ENCODE data around the gene RNF152.

Gene RNF152

DNA sequence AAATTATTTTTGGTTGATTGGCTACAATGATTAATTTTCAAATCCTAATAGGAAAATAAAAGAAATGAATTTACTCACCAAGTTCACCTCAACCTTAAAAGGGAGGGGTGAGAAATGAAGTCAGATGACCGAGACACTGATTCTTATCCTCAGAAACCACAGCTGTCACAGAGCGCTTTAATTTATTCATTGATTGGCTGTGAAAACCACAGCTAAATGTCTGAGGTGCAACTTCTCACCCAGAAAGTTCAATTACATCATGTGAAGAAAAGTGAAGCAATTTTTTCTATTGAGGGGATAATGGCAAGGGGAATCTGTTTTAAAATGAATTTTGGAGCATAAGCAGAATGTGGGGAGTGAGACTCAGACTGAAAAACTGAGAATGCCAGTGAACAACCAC, 128.4 kb downstream of the RNF152 start:
- Histone ChIP-seq H3K4me1 (ENCODE audit: control insufficient read depth, insufficient read depth, low read length) (peaks cover 3% of the 10 kb centered on the region; the same call in 1 of the 2 replicates), H3K4me3 (ENCODE audit: low read depth, low read length) (no peak overlapping the region), H3K27ac (ENCODE audit: extremely low read depth, low read depth, low read length) (no peak overlapping the region), H3K9me3 (ENCODE audit: control insufficient read depth, insufficient read depth, low read depth, low read length) (no peaks in the 10 kb centered on the region), H3K36me3 (ENCODE audit: control insufficient read depth in 2 of 2, insufficient read depth in 1 of 2, low read length in 2 of 2) (no peaks in the 10 kb centered on the region)
- no peak for TF ChIP-seq MYNN (tag by site-specific recombination; IDR thresholded peaks at IDR 0.05; ENCODE audit: borderline replicate concordance)
- no peak for TF ChIP-seq ZNF48 (tag by site-specific recombination; IDR thresholded peaks at IDR 0.05)
- no peak for TF ChIP-seq ZNF112 (tag by site-specific recombination; IDR thresholded peaks at IDR 0.05)
- TF ChIP-seq ZNF280D (tag by site-specific recombination; IDR thresholded peaks at IDR 0.05): no peak
- TF ChIP-seq ZNF76 (tag by site-specific recombination; IDR thresholded peaks at IDR 0.05; ENCODE audit: borderline replicate concordance, low read depth): no peak
- TF ChIP-seq ZNF473 (tag by site-specific recombination; IDR thresholded peaks at IDR 0.05): no peak
- POLR2A ChIA-PET: no interaction called here
- CTCF ChIA-PET: no interaction called here

- Histone ChIP-seq H3K4me1 (ENCODE audit: control insufficient read depth, insufficient read depth, low read length) (peaks cover 3% of the 10 kb centered on the region; the same call in 1 of the 2 replicates), H3K4me3 (ENCODE audit: low read depth, low read length) (no peak overlapping the region), H3K9me3 (ENCODE audit: control insufficient read depth, insufficient read depth, low read depth, low read length) (no peaks in the 10 kb centered on the region), H3K27ac (ENCODE audit: extremely low read depth, low read depth, low read length) (no peak overlapping the region), H3K36me3 (ENCODE audit: control insufficient read depth in 2 of 2, insufficient read depth in 1 of 2, low read length in 2 of 2) (no peaks in the 10 kb centered on the region)
- TF ChIP-seq, protein P1, sequence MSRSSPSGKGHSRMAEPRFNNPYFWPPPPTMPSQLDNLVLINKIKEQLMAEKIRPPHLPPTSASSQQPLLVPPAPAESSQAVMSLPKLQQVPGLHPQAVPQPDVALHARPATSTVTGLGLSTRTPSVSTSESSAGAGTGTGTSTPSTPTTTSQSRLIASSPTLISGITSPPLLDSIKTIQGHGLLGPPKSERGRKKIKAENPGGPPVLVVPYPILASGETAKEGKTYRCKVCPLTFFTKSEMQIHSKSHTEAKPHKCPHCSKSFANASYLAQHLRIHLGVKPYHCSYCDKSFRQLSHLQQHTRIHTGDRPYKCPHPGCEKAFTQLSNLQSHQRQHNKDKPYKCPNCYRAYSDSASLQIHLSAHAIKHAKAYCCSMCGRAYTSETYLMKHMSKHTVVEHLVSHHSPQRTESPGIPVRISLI (tag by site-specific recombination; IDR thresholded peaks at IDR 0.05): no peak
- TF ChIP-seq, protein P2, sequence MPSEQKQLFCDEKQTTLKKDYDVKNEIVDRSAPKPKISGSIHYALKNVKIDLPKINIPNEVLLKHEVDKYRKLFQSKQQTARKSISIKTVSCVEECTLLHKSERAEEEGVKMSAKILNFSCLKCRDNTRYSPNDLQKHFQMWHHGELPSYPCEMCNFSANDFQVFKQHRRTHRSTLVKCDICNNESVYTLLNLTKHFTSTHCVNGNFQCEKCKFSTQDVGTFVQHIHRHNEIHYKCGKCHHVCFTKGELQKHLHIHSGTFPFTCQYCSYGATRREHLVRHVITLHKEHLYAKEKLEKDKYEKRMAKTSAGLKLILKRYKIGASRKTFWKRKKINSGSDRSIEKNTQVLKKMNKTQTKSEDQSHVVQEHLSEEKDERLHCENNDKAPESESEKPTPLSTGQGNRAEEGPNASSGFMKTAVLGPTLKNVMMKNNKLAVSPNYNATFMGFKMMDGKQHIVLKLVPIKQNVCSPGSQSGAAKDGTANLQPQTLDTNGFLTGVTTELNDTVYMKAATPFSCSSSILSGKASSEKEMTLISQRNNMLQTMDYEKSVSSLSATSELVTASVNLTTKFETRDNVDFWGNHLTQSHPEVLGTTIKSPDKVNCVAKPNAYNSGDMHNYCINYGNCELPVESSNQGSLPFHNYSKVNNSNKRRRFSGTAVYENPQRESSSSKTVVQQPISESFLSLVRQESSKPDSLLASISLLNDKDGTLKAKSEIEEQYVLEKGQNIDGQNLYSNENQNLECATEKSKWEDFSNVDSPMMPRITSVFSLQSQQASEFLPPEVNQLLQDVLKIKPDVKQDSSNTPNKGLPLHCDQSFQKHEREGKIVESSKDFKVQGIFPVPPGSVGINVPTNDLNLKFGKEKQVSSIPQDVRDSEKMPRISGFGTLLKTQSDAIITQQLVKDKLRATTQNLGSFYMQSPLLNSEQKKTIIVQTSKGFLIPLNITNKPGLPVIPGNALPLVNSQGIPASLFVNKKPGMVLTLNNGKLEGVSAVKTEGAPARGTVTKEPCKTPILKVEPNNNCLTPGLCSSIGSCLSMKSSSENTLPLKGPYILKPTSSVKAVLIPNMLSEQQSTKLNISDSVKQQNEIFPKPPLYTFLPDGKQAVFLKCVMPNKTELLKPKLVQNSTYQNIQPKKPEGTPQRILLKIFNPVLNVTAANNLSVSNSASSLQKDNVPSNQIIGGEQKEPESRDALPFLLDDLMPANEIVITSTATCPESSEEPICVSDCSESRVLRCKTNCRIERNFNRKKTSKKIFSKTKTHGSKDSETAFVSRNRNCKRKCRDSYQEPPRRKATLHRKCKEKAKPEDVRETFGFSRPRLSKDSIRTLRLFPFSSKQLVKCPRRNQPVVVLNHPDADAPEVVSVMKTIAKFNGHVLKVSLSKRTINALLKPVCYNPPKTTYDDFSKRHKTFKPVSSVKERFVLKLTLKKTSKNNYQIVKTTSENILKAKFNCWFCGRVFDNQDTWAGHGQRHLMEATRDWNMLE (tag by site-specific recombination; conservative IDR thresholded peaks at IDR 0.05; ENCODE audit: low read depth): no peak
- TF ChIP-seq ZXDB (tag by site-specific recombination; IDR thresholded peaks at IDR 0.05): no peak
- no peak for TF ChIP-seq OSR2 (tag by site-specific recombination; IDR thresholded peaks at IDR 0.05)
- no peak for TF ChIP-seq ZEB2 (tag by site-specific recombination; IDR thresholded peaks at IDR 0.05)
- TF ChIP-seq ZNF174 (tag by site-specific recombination; IDR thresholded peaks at IDR 0.05): no peak
- no peak for TF ChIP-seq ZNF324 (tag by site-specific recombination; IDR thresholded peaks at IDR 0.05)
- TF ChIP-seq ZNF350 (tag by site-specific recombination; IDR thresholded peaks at IDR 0.05): no peak
- TF ChIP-seq ZNF626 (tag by site-specific recombination; IDR thresholded peaks at IDR 0.05): no peak
- TF ChIP-seq YY2 (tag by site-specific recombination; IDR thresholded peaks at IDR 0.05): no peak
- TF ChIP-seq ZNF549 (tag by site-specific recombination; IDR thresholded peaks at IDR 0.05): no peak
- no peak for TF ChIP-seq SP7 (tag by site-specific recombination; IDR thresholded peaks at IDR 0.05)
- no peak for TF ChIP-seq OVOL3 (tag by site-specific recombination; IDR thresholded peaks at IDR 0.05)
- TF ChIP-seq ZBTB17 (tag by site-specific recombination; IDR thresholded peaks at IDR 0.05): no peak
- TF ChIP-seq GLIS1 (tag by site-specific recombination; IDR thresholded peaks at IDR 0.05): no peak
- TF ChIP-seq ZNF366 (tag by site-specific recombination; conservative IDR thresholded peaks at IDR 0.05): no peak
- TF ChIP-seq GFI1B (tag by site-specific recombination; IDR thresholded peaks at IDR 0.05): no peak
- CTCF ChIA-PET: no interaction called here
- POLR2A ChIA-PET: no interaction called here
These were observed 130.9 kb downstream of the RNF152 start for GRCh38 chr18:61761875-61762274.

Data from HEK293 (cell line).